Smooth muscle cell (in vitro differentiated cells): ENCODE data around the gene HOXD13. TPM values are rescaled to one million over a fixed set of nuclear protein-coding genes. Genes with fewer than 3 reads are reported as not detected.

Source experiments
- DNase-seq: peaks from one replicate; lab custom pipeline; 2025; ENCODE audit not compliant: unreplicated experiment; lab: John Stamatoyannopoulos, UW
- H2AFZ ChIP-seq: fragments of 200-600 bp; sonication (generic); 2 replicates; pipeline ENCODE4 v1.6.0; 2016; ENCODE audit warnings: antibody characterized with exemption, low read depth, mild to moderate bottlenecking
- H3F3A ChIP-seq: fragments of 200-600 bp; sonication (generic); 2 replicates; pipeline ENCODE4 v1.6.0; 2017; ENCODE audit warnings: antibody characterized with exemption, low read depth
- H3K27ac ChIP-seq: fragments of 200-600 bp; sonication (generic); 2 replicates; pipeline ENCODE4 v1.5.1; 2016; ENCODE audit warnings: low read depth, mild to moderate bottlenecking
- H3K27me3 ChIP-seq: fragments of 200-600 bp; sonication (generic); 2 replicates; pipeline ENCODE4 v1.6.1; 2016; ENCODE audit warnings: low read depth, mild to moderate bottlenecking
- H3K36me3 ChIP-seq: fragments of 200-600 bp; sonication (generic); 2 replicates; pipeline ENCODE4 v1.5.1; 2016; ENCODE audit warnings: low read depth
- H3K4me1 ChIP-seq: fragments of 200-600 bp; sonication (generic); 2 replicates; pipeline ENCODE4 v1.5.1; 2016; ENCODE audit warnings: low read depth
- H3K4me2 ChIP-seq: fragments of 200-600 bp; sonication (generic); 2 replicates; pipeline ENCODE4 v1.6.0; 2016; ENCODE audit warnings: mild to moderate bottlenecking
- H3K4me3 ChIP-seq: fragments of 200-600 bp; sonication (generic); 2 replicates; pipeline ENCODE4 v1.5.1; 2016; ENCODE audit warnings: mild to moderate bottlenecking
- H3K79me2 ChIP-seq: fragments of 200-600 bp; sonication (generic); 2 replicates; pipeline ENCODE4 v1.6.0; 2016; ENCODE audit warnings: low read depth, mild to moderate bottlenecking
- H3K9ac ChIP-seq: fragments of 200-600 bp; sonication (generic); 2 replicates; pipeline ENCODE4 v1.6.0; 2016; ENCODE audit warnings: low read depth
- H3K9me3 ChIP-seq: fragments of 200-600 bp; sonication (generic); replicated peaks from 2 replicates; pipeline ENCODE4 v1.5.1; 2016; ENCODE audit warnings: low read depth
- H4K20me1 ChIP-seq: fragments of 200-600 bp; sonication (generic); 2 replicates; pipeline ENCODE4 v1.6.0; 2016; ENCODE audit warnings: low read depth
- CTCF ChIP-seq: fragments of 200-600 bp; sonication (generic); IDR thresholded peaks from 2 replicates; pipeline ENCODE4 v1.5.1; 2017; ENCODE audit warnings: borderline replicate concordance, mild to moderate bottlenecking, antibody characterized with exemption; ENCODE audit not compliant: insufficient read depth, poor library complexity, severe bottlenecking
- WGBS: methylation state at CpG from one replicate; pipeline ENCODE4 v1.1.7; 2016; ENCODE audit warnings: low lambda C conversion rate; 5-methylcytosine and 5-hydroxymethylcytosine counted together
- polyA plus RNA-seq: library from polyadenylated mRNA; unstranded; fragments of >200 nt; fragmentation: Nextera tagmentation; extraction: Ambion mirVana; gene quantifications from 2 replicates; pipeline ENCODE4 v1.2.1, GENCODE V29; 2016
- total RNA-seq: library from RNA; depleted of rRNA; stranded (reverse); fragments of >200 nt; gene quantifications from 2 replicates; pipeline ENCODE4 v1.2.3, GENCODE V29; 2014

The HOXD13 gene
- total and polyA plus RNA-seq, 2 experiments from 2014 or later = 0.31 to 1.9 TPM

- Histone ChIP-seq H3K27ac (no peak overlapping the region), H3F3A (no peaks in the 10 kb centered on the region), H3K4me3 (peak overlapping the region; percentile 37), H3K36me3 (no peaks in the 10 kb centered on the region), H3K27me3 (peaks cover 99% of the 10 kb centered on the region), H3K79me2 (no peaks in the 10 kb centered on the region), H3K9ac (no peak overlapping the region), H3K9me3 (no peaks in the 10 kb centered on the region), H3K4me2 (peak overlapping the region; percentile 84), H2AFZ (peak overlapping the region; percentile 50), H3K4me1 (peaks cover 15% of the 10 kb centered on the region), H4K20me1 (no peaks in the 10 kb centered on the region)
- TF ChIP-seq CTCF = no peak
- DNase-seq = no peak
- 28% methylated on average over 51 of the region's 56 CpGs for WGBS
Observed at GRCh38 chr2:176066645-176067588, 25.6 kb upstream of the HOXD13 start.

- no peak for DNase-seq
- peaks cover 15% of the 10 kb centered on the region for H3K4me1 ChIP-seq
- no peaks in the 10 kb centered on the region for H3K79me2 ChIP-seq
- peak overlapping the region; percentile 50 for H2AFZ ChIP-seq
- H3K36me3 ChIP-seq = no peaks in the 10 kb centered on the region
- H3K9me3 ChIP-seq = no peaks in the 10 kb centered on the region
- no peak for TF ChIP-seq CTCF
- H3K4me3 ChIP-seq = peak overlapping the region; percentile 37
- H4K20me1 ChIP-seq = no peaks in the 10 kb centered on the region
- H3K4me2 ChIP-seq = peak overlapping the region; percentile 84
- no peaks in the 10 kb centered on the region for H3F3A ChIP-seq
- H3K27ac ChIP-seq = no peak overlapping the region
- H3K27me3 ChIP-seq = peaks cover 99% of the 10 kb centered on the region
- WGBS = 22% methylated on average over 38 of the region's 38 CpGs
- H3K9ac ChIP-seq = no peak overlapping the region
Observed at GRCh38 chr2:176067589-176068418, 24.7 kb upstream of the HOXD13 start.

GRCh38 chr2:176068419-176068832, 24.1 kb upstream of the HOXD13 start:
- Histone ChIP-seq H3K4me2 (peak overlapping the region; percentile 84), H2AFZ (no peak overlapping the region), H4K20me1 (no peaks in the 10 kb centered on the region), H3F3A (no peaks in the 10 kb centered on the region), H3K4me1 (peaks cover 15% of the 10 kb centered on the region), H3K27me3 (peaks cover 99% of the 10 kb centered on the region), H3K9me3 (no peaks in the 10 kb centered on the region), H3K9ac (no peak overlapping the region), H3K36me3 (no peaks in the 10 kb centered on the region), H3K79me2 (no peaks in the 10 kb centered on the region), H3K27ac (no peak overlapping the region), H3K4me3 (no peak overlapping the region)
- no peak for DNase-seq
- WGBS = 11% methylated on average over 30 of the region's 30 CpGs
- no peak for TF ChIP-seq CTCF
